Skeletal muscle tissue (tissue), 4 donors: Measurements from ENCODE around the gene MKRN2OS. TPM values are rescaled to one million over a fixed set of nuclear protein-coding genes. Genes with fewer than 3 reads are reported as not detected.
A peak's percentile ranks its signal among the peaks of the same experiment; 100 is the strongest.
"Not testable (repeated sequence)": the region's sequence is repeated elsewhere in the genome, so short reads cannot be mapped to it uniquely, and the experiment has no call there.

Experiments used
- H3K27ac ChIP-seq: one replicate; pipeline ENCODE4 v1.7.0; 2013; ENCODE audit warnings: mild to moderate bottlenecking, low read depth, low read length, inconsistent platforms
- H3K27me3 ChIP-seq, 3 donors: one replicate each; pipeline ENCODE4 v1.7.0; 2013; ENCODE audit warnings: low read length in 3 of 3; ENCODE audit not compliant: control insufficient read depth in 3 of 3, insufficient read depth in 3 of 3
- H3K36me3 ChIP-seq, 3 donors: one replicate each; pipeline ENCODE4 v1.7.0; 2013; ENCODE audit warnings: low read length in 3 of 3; ENCODE audit not compliant: control insufficient read depth in 3 of 3, insufficient read depth in 3 of 3
- H3K4me1 ChIP-seq, 3 donors: one replicate each; pipeline ENCODE4 v1.7.0; 2013; ENCODE audit warnings: low read length in 3 of 3, mild to moderate bottlenecking in 3 of 3; ENCODE audit not compliant: control insufficient read depth in 3 of 3, insufficient read depth in 3 of 3
- H3K4me3 ChIP-seq, 3 donors: one replicate each; pipeline ENCODE4 v1.7.0; 2013; ENCODE audit warnings: low read length in 3 of 3
- H3K9ac ChIP-seq, 3 donors: one replicate each; pipeline ENCODE4 v1.7.0; 2013; ENCODE audit warnings: low read length in 3 of 3, mild to moderate bottlenecking in 3 of 3, moderate library complexity in 2 of 3, low read depth in 1 of 3
- H3K9me3 ChIP-seq, 3 donors: one replicate each; pipeline ENCODE4 v1.7.0; 2013; ENCODE audit warnings: low read length in 3 of 3; ENCODE audit not compliant: control insufficient read depth in 3 of 3
- total RNA-seq: library from RNA; depleted of rRNA; stranded (reverse); fragments of >200 nt; gene quantifications from one replicate; pipeline ENCODE4 v1.2.3, GENCODE V29; 2014
- donor health status: Osteomylitis.

The MKRN2OS gene
- total RNA-seq, 1 donor from 2014 or later, result not detected

DNA sequence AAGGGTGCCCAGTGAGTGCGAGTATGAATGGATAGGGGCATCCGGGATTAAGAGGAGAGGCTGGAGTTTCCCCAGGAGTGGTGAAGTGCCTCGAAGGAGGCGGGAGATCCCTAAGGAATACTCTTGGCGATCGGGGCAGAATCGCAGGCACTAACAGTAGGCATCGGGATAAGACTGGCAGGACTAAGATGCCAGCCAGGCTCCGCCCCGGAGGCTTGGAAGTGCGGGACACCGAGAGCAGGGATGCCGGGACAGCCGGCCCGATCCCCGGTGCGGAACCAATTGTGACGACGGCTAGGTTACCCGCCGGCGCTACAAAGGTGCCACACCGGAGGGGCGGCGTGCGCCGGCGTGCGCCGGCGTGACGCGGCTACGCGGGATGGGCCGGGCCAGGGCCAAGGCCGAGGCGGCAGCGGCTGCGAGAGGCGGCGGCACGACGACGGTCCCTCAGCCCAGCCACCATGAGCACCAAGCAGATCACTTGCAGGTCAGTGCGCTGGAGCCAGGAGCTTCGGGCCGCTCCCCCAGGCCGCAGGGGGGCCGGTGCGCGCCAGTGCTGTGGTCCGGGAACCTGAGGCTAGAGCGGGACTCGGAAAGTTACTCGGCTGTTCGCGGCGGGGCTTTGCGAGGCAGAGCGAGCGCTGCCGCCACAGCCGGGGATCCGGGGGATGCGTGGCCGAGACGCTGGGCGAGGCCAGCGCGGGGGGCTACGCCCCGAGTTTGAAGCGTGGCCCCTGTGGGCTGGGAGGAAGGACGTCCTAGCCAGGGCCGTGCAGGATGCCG, 11.6 kb upstream of the MKRN2OS start, which contains the start of gene MKRN2:
MKRN2 (plus strand) TSS at position 398 of the 783 bp plus-strand sequence; CDS start at position 462, 64 bp downstream.
- H3K27me3 ChIP-seq, result peaks cover 5 to 11% (median 8%) of the 10 kb centered on the region in 3 donors
- H3K27ac ChIP-seq, result peak within 1 kb of the TSS; percentile 96
- peaks cover 28 to 49% (median 42%) of the 10 kb centered on the region in 3 donors for H3K4me1 ChIP-seq
- no peaks in the 10 kb centered on the region for H3K9me3 ChIP-seq
- H3K4me3 ChIP-seq, result peak within 1 kb of the TSS; percentile 88 to 94 (median 88)
- H3K36me3 ChIP-seq, result no peaks in the 10 kb centered on the region
- peak within 1 kb of the TSS; percentile 89 to 96 (median 95) for H3K9ac ChIP-seq

GRCh38 chr3:12556314-12556689, 11.0 kb upstream of the MKRN2OS start:
- peak overlapping the region; percentile 80 to 96 (median 95) for H3K9ac ChIP-seq
- no peaks in the 10 kb centered on the region for H3K9me3 ChIP-seq
- H3K4me3 ChIP-seq, result peak overlapping the region; percentile 88 to 92 (median 88)
- H3K27me3 ChIP-seq, result peaks cover 5 to 13% (median 8%) of the 10 kb centered on the region in 3 donors
- H3K36me3 ChIP-seq, result no peaks in the 10 kb centered on the region
- H3K27ac ChIP-seq, result peak overlapping the region; percentile 96
- H3K4me1 ChIP-seq, result peaks cover 24 to 45% (median 38%) of the 10 kb centered on the region in 3 donors

- peak overlapping the region; percentile 62 to 81 (median 67) for H3K4me3 ChIP-seq
- H3K27me3 ChIP-seq, result peaks cover 5 to 13% (median 12%) of the 10 kb centered on the region in 3 donors
- no peak overlapping the region for H3K27ac ChIP-seq
These were observed 8.7 kb upstream of the MKRN2OS start for GRCh38 chr3:12553921-12554391.

DNA sequence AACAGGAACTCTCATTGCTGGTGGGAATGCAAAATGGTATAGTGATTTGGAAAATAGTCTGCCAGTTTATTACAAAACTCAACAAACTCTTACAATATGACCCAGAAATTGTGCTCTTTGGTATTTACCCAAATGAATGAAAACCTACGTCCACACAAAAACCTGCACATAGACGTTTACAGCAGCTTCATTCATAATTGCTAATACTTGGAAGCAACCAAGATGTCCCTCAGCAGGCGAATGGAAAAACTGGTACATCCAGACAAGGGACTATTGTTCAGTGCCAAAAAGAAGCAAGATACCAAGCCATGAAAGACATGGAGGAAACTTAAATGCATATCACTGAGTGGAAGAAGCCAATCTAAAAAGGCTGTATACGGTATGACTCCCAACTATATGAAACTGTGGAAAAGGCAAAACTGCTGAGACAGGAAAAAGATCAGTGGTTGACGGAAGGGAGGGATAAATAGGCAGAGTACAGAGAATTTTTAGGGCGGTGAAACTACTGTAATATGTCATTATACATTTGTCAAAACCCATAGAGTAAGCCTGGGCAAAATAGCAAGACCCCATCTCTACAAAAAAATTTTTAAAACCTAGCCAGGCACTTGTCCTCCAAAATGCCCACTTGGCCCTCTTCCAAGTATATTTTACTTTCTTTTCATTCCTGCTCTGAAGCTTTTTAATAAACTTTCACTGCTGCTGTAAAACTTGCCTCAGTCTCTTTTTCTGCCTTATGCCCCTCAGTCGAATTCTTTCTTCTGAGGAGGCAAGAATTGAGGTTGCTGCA, 4.9 kb upstream of the MKRN2OS start:
- Histone ChIP-seq H3K4me3 (no peak overlapping the region), H3K27ac (no peak overlapping the region), H3K9ac (no peak overlapping the region), H3K9me3 (no peaks in the 10 kb centered on the region), H3K4me1 (peaks cover 0 to 7% (median 6%) of the 10 kb centered on the region in 3 donors), H3K36me3 (no peaks in the 10 kb centered on the region), H3K27me3 (peaks cover 5 to 13% (median 12%) of the 10 kb centered on the region in 3 donors)

More at GRCh38 chr3:12553921-12554391, 8.7 kb upstream of the MKRN2OS start:
- H3K9ac ChIP-seq, result peak overlapping the region; percentile 55 to 82 (median 63)
- no peaks in the 10 kb centered on the region for H3K36me3 ChIP-seq
- H3K4me1 ChIP-seq, result peaks cover 13 to 26% (median 17%) of the 10 kb centered on the region in 3 donors
- H3K9me3 ChIP-seq, result no peaks in the 10 kb centered on the region

DNA sequence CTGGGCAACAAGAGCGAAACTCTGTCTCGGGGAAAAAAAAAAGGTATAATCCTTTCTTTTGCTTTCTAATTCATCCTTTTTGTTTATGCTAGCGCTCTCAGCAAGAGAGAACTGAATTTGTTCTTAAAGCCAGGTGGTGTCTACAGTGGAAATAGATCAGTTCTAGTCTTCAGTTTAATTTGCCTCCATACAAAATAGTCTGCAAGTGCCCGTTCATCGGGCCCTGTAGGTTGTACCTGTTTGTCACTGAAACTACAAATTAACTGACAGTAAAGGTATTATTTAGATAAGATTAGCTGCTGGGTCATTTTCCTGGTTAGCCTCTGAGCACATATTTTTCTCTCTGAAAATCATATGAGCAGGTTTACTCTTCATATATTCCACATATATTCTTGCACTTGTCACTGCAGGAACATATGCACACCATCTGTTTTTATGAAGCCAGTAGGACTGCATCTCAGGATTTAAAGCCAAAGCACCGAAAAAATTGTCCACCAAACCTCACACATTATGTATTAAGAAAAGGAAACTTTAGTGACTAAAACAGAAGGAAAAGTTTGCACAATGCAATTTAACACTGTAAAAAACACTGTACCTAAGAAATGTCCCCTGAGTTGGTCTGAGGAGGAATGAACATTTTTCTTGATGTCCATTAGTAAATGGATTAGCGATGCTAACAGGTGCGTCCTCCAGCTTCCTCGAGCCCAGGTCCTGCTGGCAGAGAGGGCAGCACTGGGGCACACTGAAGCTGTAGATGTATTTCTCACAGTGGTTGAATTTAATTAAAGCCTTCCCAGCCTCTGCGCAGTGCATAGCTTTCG, 437 bp downstream of the MKRN2OS start:
- Histone ChIP-seq H3K27ac (no peak overlapping the region), H3K9me3 (no peaks in the 10 kb centered on the region), H3K27me3 (no peaks in the 10 kb centered on the region), H3K4me3 (no peak overlapping the region), H3K4me1 (no peaks in the 10 kb centered on the region), H3K36me3 (peaks cover 3 to 9% (median 6%) of the 10 kb centered on the region in 3 donors), H3K9ac (no peak overlapping the region)

DNA sequence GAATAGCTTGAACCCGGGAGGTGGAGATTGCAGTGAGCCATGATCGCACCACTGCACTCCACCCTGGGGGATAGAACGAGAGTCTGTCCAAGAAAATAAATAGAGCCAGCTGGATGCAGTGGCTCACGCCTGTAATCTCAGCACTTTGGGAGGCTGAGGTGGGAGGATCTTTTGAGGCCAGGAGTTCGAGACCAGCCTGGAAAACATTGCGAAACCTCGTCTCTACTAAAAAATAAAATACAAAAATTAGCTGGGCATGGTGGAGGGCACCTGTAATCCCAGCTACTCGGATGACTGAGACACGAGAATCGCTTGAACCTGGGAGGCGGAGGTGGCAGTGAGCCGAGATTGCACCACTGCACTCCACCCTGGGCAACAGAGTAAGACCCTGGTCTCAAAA, 1.8 kb downstream of the MKRN2OS start:
- not testable (repeated sequence) for H3K4me1 ChIP-seq, H3K36me3 ChIP-seq, H3K9ac ChIP-seq, H3K27me3 ChIP-seq, H3K4me3 ChIP-seq, H3K27ac ChIP-seq, H3K9me3 ChIP-seq

GRCh38 chr3:12541625-12542024, 3.7 kb downstream of the MKRN2OS start:
- peaks cover 3 to 9% (median 6%) of the 10 kb centered on the region in 3 donors for H3K36me3 ChIP-seq
- H3K27me3 ChIP-seq, result no peaks in the 10 kb centered on the region
- no peaks in the 10 kb centered on the region for H3K4me1 ChIP-seq
- H3K4me3 ChIP-seq, result no peak overlapping the region
- H3K9me3 ChIP-seq, result no peaks in the 10 kb centered on the region
- H3K27ac ChIP-seq, result no peak overlapping the region
- H3K9ac ChIP-seq, result no peak overlapping the region

DNA sequence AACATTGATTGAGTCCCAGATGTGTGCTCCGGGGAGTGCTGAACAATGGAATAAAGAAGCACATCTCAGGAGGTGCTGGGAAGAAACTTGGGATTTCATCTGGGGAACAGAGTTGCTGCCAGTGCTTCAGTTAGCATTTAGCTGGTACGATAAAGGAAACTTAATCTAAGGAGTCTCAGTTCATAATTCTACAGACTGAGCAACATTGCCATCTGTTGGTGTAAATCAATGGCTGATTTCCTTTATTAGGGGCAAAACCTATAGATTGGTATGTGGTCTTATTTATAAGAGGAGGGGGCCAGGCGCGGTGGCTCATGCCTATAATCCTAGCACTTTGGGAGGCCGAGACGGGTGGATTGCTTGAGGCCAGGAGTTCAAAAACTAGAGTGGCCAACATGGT, 8.9 kb downstream of the MKRN2OS start:
- Histone ChIP-seq H3K4me3 (no peak overlapping the region), H3K4me1 (no peaks in the 10 kb centered on the region), H3K27ac (no peak overlapping the region), H3K27me3 (no peaks in the 10 kb centered on the region), H3K9me3 (no peaks in the 10 kb centered on the region), H3K36me3 (peaks cover 10 to 26% (median 20%) of the 10 kb centered on the region in 3 donors), H3K9ac (no peak overlapping the region)

DNA sequence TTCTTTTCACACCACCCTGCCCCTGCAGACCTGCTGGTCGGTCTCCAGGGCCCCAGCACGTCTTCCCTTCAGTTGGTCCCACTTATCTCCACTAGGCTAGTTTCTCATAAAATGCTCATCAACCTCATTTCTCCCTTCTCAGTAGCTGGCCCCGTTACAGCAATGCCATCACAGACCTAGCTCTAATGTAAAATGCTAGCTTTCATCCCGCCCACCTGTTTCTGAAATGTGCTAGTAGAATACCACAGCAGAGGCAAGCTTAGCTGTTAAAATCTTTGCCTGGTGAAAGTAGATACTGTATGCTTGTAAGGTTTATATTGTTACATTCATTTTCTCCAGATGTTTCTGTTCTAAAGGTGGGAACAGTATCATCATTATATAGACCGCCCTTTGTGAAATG, 13.1 kb downstream of the MKRN2OS start:
- peaks cover 11 to 36% (median 30%) of the 10 kb centered on the region in 3 donors for H3K36me3 ChIP-seq
- H3K9ac ChIP-seq, result no peak overlapping the region
- H3K4me1 ChIP-seq, result peaks cover 0 to 3% (median 0%) of the 10 kb centered on the region in 3 donors
- no peaks in the 10 kb centered on the region for H3K27me3 ChIP-seq
- no peak overlapping the region for H3K27ac ChIP-seq
- no peak overlapping the region for H3K4me3 ChIP-seq
- no peaks in the 10 kb centered on the region for H3K9me3 ChIP-seq
